HG03460 (cell line): ENCODE results near the gene ZBP1.

ENCODE experiments used
- ATAC-seq: cut with Tn5 transposase; IDR thresholded peaks from one replicate; pipeline ENCODE4 v1.9.1; 2021; ENCODE audit not compliant: unreplicated experiment

ZBP1 gene

GRCh38 chr20:57587989-57588377, 32.2 kb downstream of the ZBP1 start:
- ATAC-seq: no peak

GRCh38 chr20:57587278-57587988, 32.8 kb downstream of the ZBP1 start:
- no peak for ATAC-seq

DNA sequence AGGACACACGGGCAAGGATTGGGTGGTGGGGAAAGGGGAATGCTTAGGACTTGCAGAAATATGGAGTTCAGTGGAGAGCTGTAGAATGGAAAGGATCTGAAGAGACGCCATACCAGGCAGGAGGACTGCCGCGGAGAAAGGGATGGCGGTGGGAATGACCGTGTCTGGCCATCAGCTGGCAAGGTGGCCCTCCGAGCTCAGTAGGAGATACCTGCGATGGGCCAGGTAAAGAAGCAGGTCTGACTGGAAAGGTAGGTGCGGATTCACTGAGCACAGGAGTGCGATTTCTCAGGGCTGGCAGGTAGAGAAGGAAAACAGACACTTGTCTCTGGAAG, 33.3 kb downstream of the ZBP1 start:
- ATAC-seq: no peak

DNA sequence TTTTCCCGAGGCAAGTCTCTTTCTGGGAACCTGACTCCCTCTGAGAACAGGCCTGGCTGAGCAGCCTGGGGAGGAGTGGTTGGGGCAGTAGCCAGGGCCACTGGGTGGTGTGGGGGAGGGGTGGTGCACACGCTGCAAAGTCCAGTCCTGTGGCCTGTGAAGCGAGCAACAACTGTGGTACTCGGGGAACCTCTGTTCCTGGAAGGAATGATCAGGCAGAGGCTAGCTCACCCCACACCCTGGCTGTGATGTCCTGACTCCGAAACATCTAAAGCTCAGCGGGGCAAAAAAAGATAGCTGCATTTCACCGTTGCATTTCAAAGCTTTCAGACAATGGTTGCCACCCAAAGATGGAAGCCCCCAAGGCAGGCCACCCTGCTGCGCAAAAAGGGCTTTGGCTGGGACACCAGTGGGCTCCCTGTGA, 33.8 kb downstream of the ZBP1 start:
- ATAC-seq: no peak

- no peak for ATAC-seq
Measured at GRCh38 chr20:57585466-57586213, 34.6 kb downstream of the ZBP1 start.

- ATAC-seq: no peak
Measured at GRCh38 chr20:57584768-57585461, 35.3 kb downstream of the ZBP1 start.

- ATAC-seq: no peak
Measured at GRCh38 chr20:57583289-57584257, 36.7 kb downstream of the ZBP1 start.

GRCh38 chr20:57582432-57583288, 37.6 kb downstream of the ZBP1 start:
- no peak for ATAC-seq

GRCh38 chr20:57582029-57582378, 38.2 kb downstream of the ZBP1 start:
- no peak for ATAC-seq

GRCh38 chr20:57581202-57582028, 38.8 kb downstream of the ZBP1 start:
- no peak for ATAC-seq

- ATAC-seq: no peak
Measured at GRCh38 chr20:57580478-57581201, 39.6 kb downstream of the ZBP1 start.

- ATAC-seq: no peak
Measured at GRCh38 chr20:57579898-57580447, 40.3 kb downstream of the ZBP1 start.

GRCh38 chr20:57579331-57579897, 40.8 kb downstream of the ZBP1 start:
- no peak for ATAC-seq

- no peak for ATAC-seq
Measured at GRCh38 chr20:57578476-57579165, 41.6 kb downstream of the ZBP1 start.

- no peak for ATAC-seq
Measured at GRCh38 chr20:57577679-57578475, 42.3 kb downstream of the ZBP1 start.
